Peyer's patch (tissue), 4 donors: Measurements from ENCODE around the gene RNF180.

Experiments
- POLR2A ChIP-seq, 2 donors: fragments of 450-650 bp; IDR thresholded peaks; one replicate each; pipeline ENCODE4 v1.5.1; 2017; ENCODE audit warnings: antibody characterized with exemption in 2 of 2, mild to moderate bottlenecking in 2 of 2, moderate library complexity in 2 of 2
- TF ChIP-seq, protein P1 (sequence below), 6 experiments: fragments of 450-650 bp in 4 of 6; fragments of 200-600 bp in 2 of 6; sonication (generic) in 1 of 6; IDR thresholded peaks; one replicate each; pipeline ENCODE4 v1.5.1; 2017 to 2019; ENCODE audit warnings: antibody characterized with exemption in 6 of 6, mild to moderate bottlenecking in 3 of 6, moderate library complexity in 1 of 6

DNA sequence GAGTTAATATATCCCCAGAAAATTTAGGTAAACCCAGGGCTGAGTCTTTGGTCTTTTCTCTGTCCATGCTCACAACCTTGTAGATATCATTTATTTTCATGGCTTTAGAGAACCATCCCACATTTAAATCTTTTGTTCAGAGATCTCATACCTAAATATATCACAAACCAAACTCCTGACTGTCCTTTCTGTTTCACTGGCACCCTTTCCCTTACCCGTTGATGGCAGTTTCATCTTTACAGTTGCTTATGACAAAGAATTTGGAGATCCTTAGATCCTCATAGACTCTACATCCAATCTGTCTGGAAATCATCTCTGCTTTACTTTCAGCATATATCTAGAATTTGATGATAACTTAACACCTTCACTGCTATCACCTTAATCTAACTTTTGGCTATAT, 19.2 kb downstream of the RNF180 start:
- TF ChIP-seq POLR2A (IDR thresholded peaks at IDR 0.05) = no peak
- TF ChIP-seq, protein P1, sequence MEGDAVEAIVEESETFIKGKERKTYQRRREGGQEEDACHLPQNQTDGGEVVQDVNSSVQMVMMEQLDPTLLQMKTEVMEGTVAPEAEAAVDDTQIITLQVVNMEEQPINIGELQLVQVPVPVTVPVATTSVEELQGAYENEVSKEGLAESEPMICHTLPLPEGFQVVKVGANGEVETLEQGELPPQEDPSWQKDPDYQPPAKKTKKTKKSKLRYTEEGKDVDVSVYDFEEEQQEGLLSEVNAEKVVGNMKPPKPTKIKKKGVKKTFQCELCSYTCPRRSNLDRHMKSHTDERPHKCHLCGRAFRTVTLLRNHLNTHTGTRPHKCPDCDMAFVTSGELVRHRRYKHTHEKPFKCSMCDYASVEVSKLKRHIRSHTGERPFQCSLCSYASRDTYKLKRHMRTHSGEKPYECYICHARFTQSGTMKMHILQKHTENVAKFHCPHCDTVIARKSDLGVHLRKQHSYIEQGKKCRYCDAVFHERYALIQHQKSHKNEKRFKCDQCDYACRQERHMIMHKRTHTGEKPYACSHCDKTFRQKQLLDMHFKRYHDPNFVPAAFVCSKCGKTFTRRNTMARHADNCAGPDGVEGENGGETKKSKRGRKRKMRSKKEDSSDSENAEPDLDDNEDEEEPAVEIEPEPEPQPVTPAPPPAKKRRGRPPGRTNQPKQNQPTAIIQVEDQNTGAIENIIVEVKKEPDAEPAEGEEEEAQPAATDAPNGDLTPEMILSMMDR (IDR thresholded peaks at IDR 0.05) = no peak
